RKO (cell line): ENCODE measurements around the gene MED13.
"Not testable (repeated sequence)": the region's sequence is repeated elsewhere in the genome, so short reads cannot be mapped to it uniquely, and the experiment has no call there.

Experiments
- DNase-seq: peaks from one replicate; pipeline ENCODE4 v3.0.0-alpha.2; 2016; ENCODE audit warnings: low spot score

The MED13 gene

GRCh38 chr17:62058611-62059010, 6.5 kb downstream of the MED13 start:
- no peak for DNase-seq

GRCh38 chr17:62057696-62058095, 7.4 kb downstream of the MED13 start:
- DNase-seq: no peak

- no peak for DNase-seq
These were observed 12.2 kb downstream of the MED13 start for GRCh38 chr17:62052765-62053338.

GRCh38 chr17:62051053-62051452, 14.0 kb downstream of the MED13 start:
- no peak for DNase-seq

GRCh38 chr17:62049299-62049698, 15.8 kb downstream of the MED13 start:
- no peak for DNase-seq

GRCh38 chr17:62048262-62048661, 16.8 kb downstream of the MED13 start:
- DNase-seq: no peak

GRCh38 chr17:62045517-62045916, 19.6 kb downstream of the MED13 start:
- no peak for DNase-seq

- DNase-seq: no peak
These were observed 20.0 kb downstream of the MED13 start for GRCh38 chr17:62045109-62045508.

GRCh38 chr17:62043602-62044001, 21.5 kb downstream of the MED13 start:
- no peak for DNase-seq

GRCh38 chr17:62043140-62043539, 21.9 kb downstream of the MED13 start:
- no peak for DNase-seq

- no peak for DNase-seq
These were observed 26.8 kb downstream of the MED13 start for GRCh38 chr17:62038248-62038647.

- DNase-seq: no peak
These were observed 31.8 kb downstream of the MED13 start for GRCh38 chr17:62033317-62033716.

- no peak for DNase-seq
These were observed 32.6 kb downstream of the MED13 start for GRCh38 chr17:62032480-62032879.

- DNase-seq: no peak
These were observed 34.8 kb downstream of the MED13 start for GRCh38 chr17:62030264-62030663.

GRCh38 chr17:62024866-62025265, 40.2 kb downstream of the MED13 start:
- no peak for DNase-seq

GRCh38 chr17:62017912-62018311, 47.2 kb downstream of the MED13 start:
- DNase-seq: no peak

GRCh38 chr17:62017496-62017895, 47.6 kb downstream of the MED13 start:
- no peak for DNase-seq

GRCh38 chr17:62014526-62014925, 50.6 kb downstream of the MED13 start:
- DNase-seq: no peak

GRCh38 chr17:62009220-62009619, 55.9 kb downstream of the MED13 start:
- no peak for DNase-seq

GRCh38 chr17:62008294-62008693, 56.8 kb downstream of the MED13 start:
- no peak for DNase-seq

- no peak for DNase-seq
These were observed 60.7 kb downstream of the MED13 start for GRCh38 chr17:62004388-62004787.

GRCh38 chr17:62003141-62003540, 61.9 kb downstream of the MED13 start:
- DNase-seq: not testable (repeated sequence)

- DNase-seq: no peak
These were observed 64.0 kb downstream of the MED13 start for GRCh38 chr17:62001105-62001504.

- DNase-seq: no peak
These were observed 64.9 kb downstream of the MED13 start for GRCh38 chr17:62000186-62000585.

- not testable (repeated sequence) for DNase-seq
These were observed 66.5 kb downstream of the MED13 start for GRCh38 chr17:61998534-61998933.
